ENCODE data around the gene R3HDM1. TPM values are rescaled to one million over a fixed set of nuclear protein-coding genes. Genes with fewer than 3 reads are reported as not detected.

Gene R3HDM1
- total RNA-seq, 2 experiments from 2014 or later = 66.5 to 75.8 TPM

GRCh38 chr2:135504811-135505210 lies 26.5 kb upstream of the R3HDM1 start:
- ATAC-seq = no peak
- ChIA-PET CTCF (no interaction called here), POLR2A (no interaction called here)
- intact Hi-C loops (cut with micrococcal nuclease) = no loop called here
- H3K9me3 Mint-ChIP-seq = peaks cover 7% of the 10 kb centered on the region
- H3K4me3 Mint-ChIP-seq = no peak overlapping the region
- no peaks in the 10 kb centered on the region for H3K27me3 Mint-ChIP-seq
- no peak for TF ChIP-seq CTCF (IDR thresholded peaks at IDR 0.05)
- no peaks in the 10 kb centered on the region for H3K4me1 Mint-ChIP-seq (ENCODE audit: low read depth)
- peaks cover 40% of the 10 kb centered on the region for H3K36me3 Mint-ChIP-seq (ENCODE audit: low read depth)
- DNase-seq = no peak
- no peak overlapping the region for H3K27ac Mint-ChIP-seq

- intact Hi-C loops (cut with micrococcal nuclease) = no loop called here
- H3K9me3 Mint-ChIP-seq = peaks cover 28% of the 10 kb centered on the region
- no peak for ATAC-seq
- no peak overlapping the region for H3K4me3 Mint-ChIP-seq
- no peak for DNase-seq
- ChIA-PET CTCF (no interaction called here), POLR2A (no interaction called here)
- no peaks in the 10 kb centered on the region for H3K27me3 Mint-ChIP-seq
- no peak overlapping the region for H3K27ac Mint-ChIP-seq
- peaks cover 27% of the 10 kb centered on the region for H3K36me3 Mint-ChIP-seq (ENCODE audit: low read depth)
- TF ChIP-seq CTCF (IDR thresholded peaks at IDR 0.05) = no peak
- peaks cover 14% of the 10 kb centered on the region for H3K4me1 Mint-ChIP-seq (ENCODE audit: low read depth)
These were observed 20.7 kb upstream of the R3HDM1 start for GRCh38 chr2:135510577-135510976.

- peaks cover 27% of the 10 kb centered on the region for H3K36me3 Mint-ChIP-seq (ENCODE audit: low read depth)
- H3K4me1 Mint-ChIP-seq (ENCODE audit: low read depth) = peaks cover 14% of the 10 kb centered on the region
- ATAC-seq (no peak), DNase-seq (no peak)
- TF ChIP-seq CTCF (IDR thresholded peaks at IDR 0.05) = no peak
- intact Hi-C loops (cut with micrococcal nuclease) = no loop called here
- peaks cover 28% of the 10 kb centered on the region for H3K9me3 Mint-ChIP-seq
- H3K4me3 Mint-ChIP-seq = no peak overlapping the region
- H3K27me3 Mint-ChIP-seq = no peaks in the 10 kb centered on the region
- POLR2A ChIA-PET = no interaction called here
- H3K27ac Mint-ChIP-seq = no peak overlapping the region
- CTCF ChIA-PET = no interaction called here
These were observed 19.2 kb upstream of the R3HDM1 start for GRCh38 chr2:135512099-135512498.

- no peaks in the 10 kb centered on the region for H3K27me3 Mint-ChIP-seq
- peaks cover 32% of the 10 kb centered on the region for H3K36me3 Mint-ChIP-seq (ENCODE audit: low read depth)
- POLR2A ChIA-PET = no interaction called here
- no peak for TF ChIP-seq CTCF (IDR thresholded peaks at IDR 0.05)
- H3K4me3 Mint-ChIP-seq = no peak overlapping the region
- CTCF ChIA-PET = no interaction called here
- no peak for ATAC-seq
- intact Hi-C loops (cut with micrococcal nuclease) = no loop called here
- H3K27ac Mint-ChIP-seq = no peak overlapping the region
- no peak for DNase-seq
- peaks cover 24% of the 10 kb centered on the region for H3K4me1 Mint-ChIP-seq (ENCODE audit: low read depth)
- H3K9me3 Mint-ChIP-seq = no peaks in the 10 kb centered on the region
These were observed 5.5 kb upstream of the R3HDM1 start for GRCh38 chr2:135525786-135526185.

GRCh38 chr2:135528006-135528405 lies 3.3 kb upstream of the R3HDM1 start:
- ATAC-seq (no peak), DNase-seq (no peak)
- peaks cover 22% of the 10 kb centered on the region for H3K36me3 Mint-ChIP-seq (ENCODE audit: low read depth)
- no peak for TF ChIP-seq CTCF (IDR thresholded peaks at IDR 0.05)
- CTCF ChIA-PET = interaction anchor here (0.6 kb wide), 1 partner anchor 1115 kb away, joined by 3 read pairs; no protein-coding TSS in a partner anchor
- H3K4me3 Mint-ChIP-seq = no peak overlapping the region
- H3K27ac Mint-ChIP-seq = no peak overlapping the region
- POLR2A ChIA-PET = no interaction called here
- H3K9me3 Mint-ChIP-seq = no peaks in the 10 kb centered on the region
- no peaks in the 10 kb centered on the region for H3K27me3 Mint-ChIP-seq
- intact Hi-C loops (cut with micrococcal nuclease) = no loop called here
- peaks cover 28% of the 10 kb centered on the region for H3K4me1 Mint-ChIP-seq (ENCODE audit: low read depth)

Data from activated CD8-positive, alpha-beta T cell treated with anti-CD3 and anti-CD28 coated beads for 36 hours (primary cell).